Measurements from ENCODE around the gene GRIA4.
A peak's percentile ranks its signal among the peaks of the same experiment; 100 is the strongest.

Gene GRIA4

DNA sequence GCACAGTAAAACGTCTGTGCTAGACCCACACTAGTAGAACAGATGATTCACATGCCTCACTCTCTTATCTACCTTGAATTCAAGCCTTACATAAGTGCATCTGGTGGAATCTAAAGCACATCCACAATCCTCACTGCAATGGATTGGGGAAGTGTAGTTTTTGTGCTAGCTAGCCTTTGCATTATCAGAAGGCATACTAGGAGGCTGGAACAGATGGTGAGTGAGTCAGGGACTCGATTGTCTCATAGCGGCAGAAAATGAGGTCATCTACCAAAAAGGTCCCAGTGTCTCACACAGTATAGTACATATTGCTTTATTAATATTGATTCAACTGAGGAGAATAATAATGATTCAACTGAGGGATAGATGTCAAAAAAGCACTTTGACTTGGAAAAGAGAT is 402.9 kb downstream of the GRIA4 start:
- H3F3A ChIP-seq (ENCODE audit: low read depth), result no peaks in the 10 kb centered on the region
- peaks cover 69% of the 10 kb centered on the region for H3K79me2 ChIP-seq (ENCODE audit: insufficient read depth, low read length)
- H3K36me3 ChIP-seq (ENCODE audit: insufficient read depth, low read length), result peaks cover 30% of the 10 kb centered on the region
- H3K9ac ChIP-seq (ENCODE audit: low read depth, low read length, poor library complexity, severe bottlenecking), result no peak overlapping the region
- peaks cover 44% of the 10 kb centered on the region for H4K20me1 ChIP-seq (ENCODE audit: insufficient read depth, low read length, poor library complexity, severe bottlenecking)
- H3K9me3 ChIP-seq (ENCODE audit: insufficient read depth, low read depth, low read length), result no peaks in the 10 kb centered on the region
- TF ChIP-seq EZH2phosphoT487 (IDR thresholded peaks at IDR 0.05; ENCODE audit: borderline replicate concordance), result no peak
- TF ChIP-seq, protein P1, sequence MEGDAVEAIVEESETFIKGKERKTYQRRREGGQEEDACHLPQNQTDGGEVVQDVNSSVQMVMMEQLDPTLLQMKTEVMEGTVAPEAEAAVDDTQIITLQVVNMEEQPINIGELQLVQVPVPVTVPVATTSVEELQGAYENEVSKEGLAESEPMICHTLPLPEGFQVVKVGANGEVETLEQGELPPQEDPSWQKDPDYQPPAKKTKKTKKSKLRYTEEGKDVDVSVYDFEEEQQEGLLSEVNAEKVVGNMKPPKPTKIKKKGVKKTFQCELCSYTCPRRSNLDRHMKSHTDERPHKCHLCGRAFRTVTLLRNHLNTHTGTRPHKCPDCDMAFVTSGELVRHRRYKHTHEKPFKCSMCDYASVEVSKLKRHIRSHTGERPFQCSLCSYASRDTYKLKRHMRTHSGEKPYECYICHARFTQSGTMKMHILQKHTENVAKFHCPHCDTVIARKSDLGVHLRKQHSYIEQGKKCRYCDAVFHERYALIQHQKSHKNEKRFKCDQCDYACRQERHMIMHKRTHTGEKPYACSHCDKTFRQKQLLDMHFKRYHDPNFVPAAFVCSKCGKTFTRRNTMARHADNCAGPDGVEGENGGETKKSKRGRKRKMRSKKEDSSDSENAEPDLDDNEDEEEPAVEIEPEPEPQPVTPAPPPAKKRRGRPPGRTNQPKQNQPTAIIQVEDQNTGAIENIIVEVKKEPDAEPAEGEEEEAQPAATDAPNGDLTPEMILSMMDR (conservative IDR thresholded peaks at IDR 0.05; ENCODE audit: low read length), result no peak
- H3K27me3 ChIP-seq (ENCODE audit: insufficient read depth, low read length, poor library complexity, severe bottlenecking), result no peaks in the 10 kb centered on the region
- H3K4me2 ChIP-seq (ENCODE audit: low read depth, low read length, poor library complexity, severe bottlenecking), result peak overlapping the region; percentile 3
- H3K9me2 ChIP-seq (replicated peaks; ENCODE audit: low read depth, low read length), result no peaks in the 10 kb centered on the region
- no peak overlapping the region for H2AFZ ChIP-seq (ENCODE audit: low read length)
- peaks cover 38% of the 10 kb centered on the region for H3K4me1 ChIP-seq (ENCODE audit: insufficient read depth, low read length, poor library complexity, severe bottlenecking)
- H3K4me3 ChIP-seq (ENCODE audit: low read length, poor library complexity, severe bottlenecking), result no peak overlapping the region

- Histone ChIP-seq H4K20me1 (ENCODE audit: insufficient read depth, low read length, poor library complexity, severe bottlenecking) (peaks cover 54% of the 10 kb centered on the region), H3F3A (ENCODE audit: low read depth) (no peaks in the 10 kb centered on the region), H3K36me3 (ENCODE audit: insufficient read depth, low read length) (peaks cover 18% of the 10 kb centered on the region), H3K9me2 (replicated peaks; ENCODE audit: low read depth, low read length) (no peaks in the 10 kb centered on the region), H3K4me2 (ENCODE audit: low read depth, low read length, poor library complexity, severe bottlenecking) (peak overlapping the region; percentile 84), H2AFZ (ENCODE audit: low read length) (no peak overlapping the region), H3K4me3 (ENCODE audit: low read length, poor library complexity, severe bottlenecking) (no peak overlapping the region), H3K27me3 (ENCODE audit: insufficient read depth, low read length, poor library complexity, severe bottlenecking) (no peaks in the 10 kb centered on the region), H3K9ac (ENCODE audit: low read depth, low read length, poor library complexity, severe bottlenecking) (no peak overlapping the region), H3K79me2 (ENCODE audit: insufficient read depth, low read length) (peaks cover 78% of the 10 kb centered on the region), H3K9me3 (ENCODE audit: insufficient read depth, low read depth, low read length) (no peaks in the 10 kb centered on the region), H3K4me1 (ENCODE audit: insufficient read depth, low read length, poor library complexity, severe bottlenecking) (peaks cover 45% of the 10 kb centered on the region)
- TF ChIP-seq, protein P1 (conservative IDR thresholded peaks at IDR 0.05; ENCODE audit: low read length), result no peak
- no peak for TF ChIP-seq EZH2phosphoT487 (IDR thresholded peaks at IDR 0.05; ENCODE audit: borderline replicate concordance)
These were observed 404.2 kb downstream of the GRIA4 start for GRCh38 chr11:106014035-106014434.

GRCh38 chr11:106014620-106015019 is 404.7 kb downstream of the GRIA4 start:
- Histone ChIP-seq H3K27me3 (ENCODE audit: insufficient read depth, low read length, poor library complexity, severe bottlenecking) (no peaks in the 10 kb centered on the region), H4K20me1 (ENCODE audit: insufficient read depth, low read length, poor library complexity, severe bottlenecking) (peaks cover 60% of the 10 kb centered on the region), H3K36me3 (ENCODE audit: insufficient read depth, low read length) (peaks cover 12% of the 10 kb centered on the region), H3K9me2 (replicated peaks; ENCODE audit: low read depth, low read length) (no peaks in the 10 kb centered on the region), H3K4me1 (ENCODE audit: insufficient read depth, low read length, poor library complexity, severe bottlenecking) (peaks cover 50% of the 10 kb centered on the region), H3F3A (ENCODE audit: low read depth) (no peaks in the 10 kb centered on the region), H3K4me2 (ENCODE audit: low read depth, low read length, poor library complexity, severe bottlenecking) (peak overlapping the region; percentile 84), H3K79me2 (ENCODE audit: insufficient read depth, low read length) (peaks cover 84% of the 10 kb centered on the region), H3K9ac (ENCODE audit: low read depth, low read length, poor library complexity, severe bottlenecking) (no peak overlapping the region), H3K4me3 (ENCODE audit: low read length, poor library complexity, severe bottlenecking) (no peak overlapping the region), H3K9me3 (ENCODE audit: insufficient read depth, low read depth, low read length) (no peaks in the 10 kb centered on the region), H2AFZ (ENCODE audit: low read length) (no peak overlapping the region)
- TF ChIP-seq EZH2phosphoT487 (IDR thresholded peaks at IDR 0.05; ENCODE audit: borderline replicate concordance), result no peak
- TF ChIP-seq, protein P1 (conservative IDR thresholded peaks at IDR 0.05; ENCODE audit: low read length), result no peak

Measured in Loucy (cell line).